HG03066 (cell line): ENCODE results near the gene A3GALT2.

Experiments used
- ATAC-seq: cut with Tn5 transposase; IDR thresholded peaks from one replicate; pipeline ENCODE4 v1.9.1; 2021; ENCODE audit warnings: low read depth; ENCODE audit not compliant: unreplicated experiment

A3GALT2 gene

GRCh38 chr1:33350611-33351280 is 29.8 kb upstream of the A3GALT2 start:
- no peak for ATAC-seq

- ATAC-seq: peak; percentile 67
These were observed 29.1 kb upstream of the A3GALT2 start for GRCh38 chr1:33349778-33350610.

- peak; percentile 27 for ATAC-seq
These were observed 28.3 kb upstream of the A3GALT2 start for GRCh38 chr1:33349081-33349759.

- no peak for ATAC-seq
These were observed 27.8 kb upstream of the A3GALT2 start for GRCh38 chr1:33348676-33349080.

GRCh38 chr1:33348194-33348593 is 27.3 kb upstream of the A3GALT2 start:
- ATAC-seq: no peak

- ATAC-seq: no peak
These were observed 26.7 kb upstream of the A3GALT2 start for GRCh38 chr1:33347650-33347992.

GRCh38 chr1:33346927-33347649 is 26.2 kb upstream of the A3GALT2 start:
- ATAC-seq: no peak

GRCh38 chr1:33346533-33346926 is 25.6 kb upstream of the A3GALT2 start:
- ATAC-seq: no peak

- no peak for ATAC-seq
These were observed 24.1 kb upstream of the A3GALT2 start for GRCh38 chr1:33344896-33345560.

- ATAC-seq: no peak
These were observed 22.6 kb upstream of the A3GALT2 start for GRCh38 chr1:33343539-33343938.

- ATAC-seq: no peak
These were observed 21.3 kb upstream of the A3GALT2 start for GRCh38 chr1:33342041-33342723.

GRCh38 chr1:33341190-33341589 is 20.3 kb upstream of the A3GALT2 start:
- ATAC-seq: no peak

- no peak for ATAC-seq
These were observed 18.5 kb upstream of the A3GALT2 start for GRCh38 chr1:33339413-33339812.

- no peak for ATAC-seq
These were observed 17.7 kb upstream of the A3GALT2 start for GRCh38 chr1:33338440-33339211.

GRCh38 chr1:33338048-33338439 is 17.1 kb upstream of the A3GALT2 start:
- ATAC-seq: no peak

GRCh38 chr1:33337441-33337840 is 16.5 kb upstream of the A3GALT2 start:
- ATAC-seq: no peak

GRCh38 chr1:33336580-33336979 is 15.7 kb upstream of the A3GALT2 start:
- no peak for ATAC-seq

- no peak for ATAC-seq
These were observed 14.1 kb upstream of the A3GALT2 start for GRCh38 chr1:33335020-33335419.

GRCh38 chr1:33334081-33334552 is 13.2 kb upstream of the A3GALT2 start:
- ATAC-seq: no peak
